ENCODE data around the gene DTHD1. TPM values are rescaled to one million over a fixed set of nuclear protein-coding genes. Genes with fewer than 3 reads are reported as not detected.

DTHD1 gene
- total and polyA plus RNA-seq, 10 of the 15 experiments (the other 5 are each of a cell fraction or from before 2014, with no cell fraction given), result 0.05 to 2.8 (median 1.4) TPM

DNA sequence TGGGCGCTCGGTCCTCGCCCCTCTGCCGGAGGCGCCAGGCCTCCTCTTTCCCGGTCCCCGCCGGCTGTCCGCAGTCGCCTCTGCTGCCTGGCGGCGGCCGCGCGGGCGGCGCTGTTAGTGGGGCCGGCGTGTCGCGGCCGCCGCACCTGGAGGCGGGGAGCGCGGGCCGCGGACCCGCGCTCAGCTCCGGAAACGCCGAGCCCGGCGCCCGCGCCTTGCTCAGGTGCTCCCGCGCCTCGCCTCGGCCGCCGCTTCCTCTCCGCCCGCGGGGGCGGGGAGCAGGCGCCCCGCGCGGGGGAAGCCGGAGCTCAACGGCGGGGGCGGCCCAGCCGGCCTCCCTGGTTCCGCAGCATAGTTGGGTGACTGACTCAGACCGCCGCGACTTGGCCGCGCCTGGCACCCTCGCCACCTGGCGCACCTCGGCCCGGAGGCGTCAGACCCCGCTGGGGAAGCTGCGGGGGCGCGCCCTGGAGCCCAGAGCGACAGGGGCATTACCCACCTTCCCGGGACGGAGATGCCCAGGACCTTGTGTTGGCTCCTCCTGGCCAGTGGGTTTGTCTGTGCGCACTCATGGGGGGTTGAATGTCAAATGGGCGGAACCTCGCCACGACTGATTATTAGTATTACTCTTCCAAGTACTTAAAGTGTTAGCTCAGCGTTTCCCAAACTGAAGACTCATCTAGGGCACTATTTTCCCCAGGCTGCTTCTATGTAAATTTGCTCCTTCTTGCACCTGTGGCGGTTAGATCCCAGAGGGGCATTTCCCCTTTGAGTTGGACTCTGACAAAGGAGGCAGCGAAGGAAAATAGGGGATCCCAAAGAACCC lies 36.9 kb upstream of the DTHD1 start, which contains the start of gene ARAP2 (continued):
- TF ChIP-seq, protein P1, sequence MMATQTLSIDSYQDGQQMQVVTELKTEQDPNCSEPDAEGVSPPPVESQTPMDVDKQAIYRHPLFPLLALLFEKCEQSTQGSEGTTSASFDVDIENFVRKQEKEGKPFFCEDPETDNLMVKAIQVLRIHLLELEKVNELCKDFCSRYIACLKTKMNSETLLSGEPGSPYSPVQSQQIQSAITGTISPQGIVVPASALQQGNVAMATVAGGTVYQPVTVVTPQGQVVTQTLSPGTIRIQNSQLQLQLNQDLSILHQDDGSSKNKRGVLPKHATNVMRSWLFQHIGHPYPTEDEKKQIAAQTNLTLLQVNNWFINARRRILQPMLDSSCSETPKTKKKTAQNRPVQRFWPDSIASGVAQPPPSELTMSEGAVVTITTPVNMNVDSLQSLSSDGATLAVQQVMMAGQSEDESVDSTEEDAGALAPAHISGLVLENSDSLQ (IDR thresholded peaks at IDR 0.05), result peak; percentile 22; the same call in 1 of the 2 replicates
- peak; percentile 36; the same call in 1 of the 2 replicates for TF ChIP-seq SPI1 (IDR thresholded peaks at IDR 0.05; ENCODE audit: borderline replicate concordance, insufficient read depth, low read depth, low read length)
- TF ChIP-seq, protein P2, sequence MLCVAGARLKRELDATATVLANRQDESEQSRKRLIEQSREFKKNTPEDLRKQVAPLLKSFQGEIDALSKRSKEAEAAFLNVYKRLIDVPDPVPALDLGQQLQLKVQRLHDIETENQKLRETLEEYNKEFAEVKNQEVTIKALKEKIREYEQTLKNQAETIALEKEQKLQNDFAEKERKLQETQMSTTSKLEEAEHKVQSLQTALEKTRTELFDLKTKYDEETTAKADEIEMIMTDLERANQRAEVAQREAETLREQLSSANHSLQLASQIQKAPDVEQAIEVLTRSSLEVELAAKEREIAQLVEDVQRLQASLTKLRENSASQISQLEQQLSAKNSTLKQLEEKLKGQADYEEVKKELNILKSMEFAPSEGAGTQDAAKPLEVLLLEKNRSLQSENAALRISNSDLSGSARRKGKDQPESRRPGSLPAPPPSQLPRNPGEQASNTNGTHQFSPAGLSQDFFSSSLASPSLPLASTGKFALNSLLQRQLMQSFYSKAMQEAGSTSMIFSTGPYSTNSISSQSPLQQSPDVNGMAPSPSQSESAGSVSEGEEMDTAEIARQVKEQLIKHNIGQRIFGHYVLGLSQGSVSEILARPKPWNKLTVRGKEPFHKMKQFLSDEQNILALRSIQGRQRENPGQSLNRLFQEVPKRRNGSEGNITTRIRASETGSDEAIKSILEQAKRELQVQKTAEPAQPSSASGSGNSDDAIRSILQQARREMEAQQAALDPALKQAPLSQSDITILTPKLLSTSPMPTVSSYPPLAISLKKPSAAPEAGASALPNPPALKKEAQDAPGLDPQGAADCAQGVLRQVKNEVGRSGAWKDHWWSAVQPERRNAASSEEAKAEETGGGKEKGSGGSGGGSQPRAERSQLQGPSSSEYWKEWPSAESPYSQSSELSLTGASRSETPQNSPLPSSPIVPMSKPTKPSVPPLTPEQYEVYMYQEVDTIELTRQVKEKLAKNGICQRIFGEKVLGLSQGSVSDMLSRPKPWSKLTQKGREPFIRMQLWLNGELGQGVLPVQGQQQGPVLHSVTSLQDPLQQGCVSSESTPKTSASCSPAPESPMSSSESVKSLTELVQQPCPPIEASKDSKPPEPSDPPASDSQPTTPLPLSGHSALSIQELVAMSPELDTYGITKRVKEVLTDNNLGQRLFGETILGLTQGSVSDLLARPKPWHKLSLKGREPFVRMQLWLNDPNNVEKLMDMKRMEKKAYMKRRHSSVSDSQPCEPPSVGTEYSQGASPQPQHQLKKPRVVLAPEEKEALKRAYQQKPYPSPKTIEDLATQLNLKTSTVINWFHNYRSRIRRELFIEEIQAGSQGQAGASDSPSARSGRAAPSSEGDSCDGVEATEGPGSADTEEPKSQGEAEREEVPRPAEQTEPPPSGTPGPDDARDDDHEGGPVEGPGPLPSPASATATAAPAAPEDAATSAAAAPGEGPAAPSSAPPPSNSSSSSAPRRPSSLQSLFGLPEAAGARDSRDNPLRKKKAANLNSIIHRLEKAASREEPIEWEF (IDR thresholded peaks at IDR 0.05; ENCODE audit: insufficient replicate concordance, low read depth, low read length), result no peak
- TF ChIP-seq SRF (IDR thresholded peaks at IDR 0.05; ENCODE audit: low read depth in 2 of 2, low read length in 2 of 2), result 0 out of 4 replicates have a peak, but pooled peaks of 1 of the 2 experiments have one; percentile 5
- TF ChIP-seq STAT3 (IDR thresholded peaks at IDR 0.05; ENCODE audit: low read depth, low read length), result no peak
- TF ChIP-seq YY1 (IDR thresholded peaks at IDR 0.05; ENCODE audit: low read depth, low read length), result 0 out of 2 replicates have a peak, but pooled peaks have one; percentile 42
- 0 out of 2 replicates have a peak, but pooled peaks have one; percentile 37 for TF ChIP-seq PML (IDR thresholded peaks at IDR 0.05; ENCODE audit: low read length)
- TF ChIP-seq NRF1 (conservative IDR thresholded peaks at IDR 0.05; ENCODE audit: low read depth, low read length), result no peak
- TF ChIP-seq BACH1 (IDR thresholded peaks at IDR 0.05; ENCODE audit: borderline replicate concordance), result peak; percentile 82
- peak; percentile 95 for TF ChIP-seq LARP7 (IDR thresholded peaks at IDR 0.05)
- TF ChIP-seq RB1 (IDR thresholded peaks at IDR 0.05; ENCODE audit: borderline replicate concordance), result 0 out of 2 replicates have a peak, but pooled peaks have one; percentile 83
- TF ChIP-seq BMI1 (IDR thresholded peaks at IDR 0.05; ENCODE audit: borderline replicate concordance), result no peak
- peak; percentile 67; the same call in 1 of the 2 replicates for TF ChIP-seq TBL1XR1 (IDR thresholded peaks at IDR 0.05; ENCODE audit: low read depth, low read length)
